DMS53 treated with DMSO at 0.1 percent for 48 hours (cell line): ENCODE results near the gene PCLO.
"Not testable (repeated sequence)": the region's sequence is repeated elsewhere in the genome, so short reads cannot be mapped to it uniquely, and the experiment has no call there.

Source experiments
- DNase-seq: peaks from one replicate; lab custom pipeline; 2025; ENCODE audit not compliant: unreplicated experiment; lab: John Stamatoyannopoulos, UW

The PCLO gene

DNA sequence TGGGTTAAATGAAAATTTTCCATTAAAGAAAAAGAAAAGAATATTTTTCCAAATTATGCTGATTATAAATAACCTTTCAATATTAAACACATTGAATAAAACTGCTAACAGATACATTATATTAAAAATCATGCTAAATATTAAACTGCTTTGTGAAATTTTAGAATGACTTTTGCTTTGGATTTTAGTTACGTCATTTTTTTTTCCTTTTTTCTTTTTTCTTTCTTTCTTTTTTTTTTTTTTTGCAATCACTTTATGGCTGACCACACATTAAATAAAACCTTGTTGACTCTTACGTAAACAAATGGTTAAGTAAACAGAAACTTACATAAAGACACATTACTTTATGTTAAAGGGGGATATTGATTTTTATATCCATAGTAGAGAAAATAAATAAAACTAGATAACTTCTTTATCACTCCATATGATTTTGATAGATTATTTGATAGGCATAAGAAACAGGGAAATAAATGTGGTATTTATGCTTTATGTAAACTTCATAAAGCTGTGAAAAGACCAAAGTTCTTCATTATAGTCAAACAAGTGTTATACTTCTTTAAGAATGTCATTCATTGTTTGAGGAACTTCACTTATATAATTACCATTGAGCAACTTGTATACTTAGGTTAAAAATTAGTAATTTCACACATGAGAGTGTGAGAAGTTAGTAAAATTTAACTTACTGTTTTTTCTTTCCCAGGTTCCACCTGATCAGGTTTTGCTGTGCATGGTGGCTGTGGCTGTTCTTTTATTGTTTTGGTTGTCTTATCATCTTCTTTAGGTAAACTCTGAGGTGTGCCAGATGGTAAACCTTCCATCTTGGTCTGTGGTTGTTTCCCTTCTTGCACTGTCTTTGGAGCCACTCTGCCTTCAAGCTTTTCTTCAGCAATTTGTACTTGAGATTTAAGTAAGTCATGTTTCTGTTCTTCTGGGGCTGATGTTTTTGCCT is 197.3 kb downstream of the PCLO start:
- no peak for DNase-seq

DNA sequence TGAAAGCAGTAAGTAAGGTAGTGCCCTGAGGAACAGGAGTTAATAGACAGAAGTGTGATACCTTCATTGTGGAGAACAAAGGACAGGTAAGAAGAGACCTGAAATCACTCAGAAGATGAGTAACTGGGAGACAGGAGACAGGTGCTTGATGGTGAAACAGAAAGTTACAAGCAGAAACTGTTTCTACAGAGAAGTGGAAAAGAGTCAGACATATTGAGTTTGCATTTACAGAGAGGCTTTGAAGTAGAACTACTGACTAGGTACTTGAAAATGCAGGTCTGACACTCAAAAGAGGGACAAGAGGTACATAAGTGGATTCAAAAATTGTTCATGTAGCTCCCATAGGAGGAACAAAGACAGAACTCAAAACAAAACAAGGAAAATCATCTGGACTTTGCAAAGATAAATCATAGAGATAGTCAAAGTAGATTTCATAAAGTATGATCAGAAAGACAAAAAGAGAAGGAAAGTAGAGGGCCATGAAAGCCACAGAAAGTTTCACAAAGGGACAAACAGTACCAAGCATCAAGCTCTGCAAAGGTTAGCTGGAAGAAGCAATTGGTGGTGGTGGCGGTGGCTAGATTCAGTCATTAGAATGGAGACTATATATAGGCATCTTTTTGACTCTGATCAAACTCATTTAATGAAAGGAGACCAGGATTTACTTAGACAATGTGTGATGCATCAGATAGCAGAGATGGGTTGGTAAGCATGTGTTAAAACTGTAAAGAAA is 198.4 kb downstream of the PCLO start:
- DNase-seq: peak; percentile 88

DNA sequence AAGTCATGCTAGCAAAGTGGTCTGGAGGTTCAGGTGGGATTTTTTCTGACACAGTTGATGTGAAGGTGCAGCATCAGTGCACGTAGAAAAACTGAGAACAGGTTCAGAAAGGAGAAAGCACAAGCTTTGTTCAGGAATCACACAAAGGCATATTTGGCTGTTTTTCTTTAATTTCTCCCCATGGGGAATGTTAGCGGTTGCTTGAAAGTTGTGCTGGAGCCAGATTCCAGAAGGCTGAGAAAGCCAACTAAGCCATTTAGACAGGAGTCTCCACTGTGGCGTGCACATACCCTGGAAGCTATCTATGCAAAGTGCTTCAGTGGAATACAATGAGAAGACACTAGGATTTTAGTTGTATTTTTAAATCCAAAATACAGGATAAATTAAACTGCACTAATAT is 201.4 kb downstream of the PCLO start:
- no peak for DNase-seq

DNA sequence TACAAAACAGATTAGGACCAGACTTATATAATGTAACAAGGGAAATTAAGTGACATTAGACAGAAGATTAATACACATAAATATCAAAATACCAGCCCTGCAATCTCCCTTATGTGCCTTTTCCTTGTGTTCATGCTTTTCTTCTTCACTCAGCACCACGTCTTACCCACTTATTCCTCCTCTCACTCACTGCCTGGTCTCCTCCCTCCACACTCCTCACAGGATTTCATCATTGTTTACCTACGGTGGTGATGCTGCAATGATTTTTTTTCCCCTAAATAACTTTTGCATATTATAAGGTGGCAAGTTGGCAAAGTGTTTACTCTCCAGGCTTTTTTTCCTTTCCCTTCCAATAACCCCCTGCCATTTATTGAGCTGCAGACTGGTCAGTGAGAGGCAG is 203.2 kb downstream of the PCLO start:
- no peak for DNase-seq

DNA sequence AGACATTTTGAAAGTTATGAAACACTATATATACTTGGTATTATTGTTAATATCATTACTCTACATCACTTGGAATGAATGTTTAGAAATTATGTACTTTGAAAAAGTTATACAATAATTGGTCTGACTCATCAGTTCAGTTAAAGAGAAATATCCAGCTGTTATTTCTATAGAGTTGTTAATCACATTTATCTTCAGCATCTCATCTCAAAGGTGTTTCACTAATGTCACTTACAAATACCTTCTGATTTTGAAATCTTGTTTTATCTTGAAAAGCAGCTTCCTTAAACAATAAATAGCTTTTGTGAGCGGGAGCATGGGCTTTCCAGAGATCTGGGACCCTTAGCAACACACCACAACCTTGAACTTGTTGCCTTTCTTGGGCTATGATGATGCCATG is 205.2 kb downstream of the PCLO start:
- DNase-seq: no peak

DNA sequence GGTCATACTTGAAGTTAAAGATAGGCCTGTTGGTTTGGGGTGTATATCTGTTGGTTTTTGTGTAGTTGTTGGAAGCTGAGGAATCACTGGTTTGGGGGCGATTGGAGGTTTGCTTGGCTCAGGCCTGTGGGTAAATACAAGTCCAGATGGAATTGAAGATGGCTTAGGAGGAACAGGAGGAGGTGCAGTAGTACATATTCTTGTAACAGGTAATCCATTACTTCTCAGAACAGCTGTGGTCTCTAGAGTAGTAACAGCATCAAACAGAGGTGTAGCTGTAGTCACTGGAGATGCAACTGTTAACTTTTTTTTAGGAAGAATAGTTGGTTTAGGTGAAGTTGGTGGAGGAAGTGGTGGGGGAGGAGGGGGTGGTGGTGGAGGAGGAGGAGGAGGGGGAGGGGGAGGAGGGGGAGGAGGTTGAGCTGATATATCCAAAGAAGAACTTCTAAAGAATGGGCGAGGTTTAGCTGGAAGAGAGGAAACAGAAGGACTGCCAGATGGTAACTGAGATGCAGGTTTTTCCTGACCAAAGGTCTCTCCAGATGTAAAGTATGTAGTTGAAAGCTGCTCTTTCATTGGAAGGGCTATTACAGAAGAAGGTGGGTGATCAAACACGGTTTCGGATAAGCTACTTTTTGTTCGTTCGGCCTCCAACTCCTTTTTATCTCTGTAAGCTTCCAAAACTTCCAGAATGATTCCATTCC is 209.2 kb downstream of the PCLO start:
- DNase-seq: no peak

DNA sequence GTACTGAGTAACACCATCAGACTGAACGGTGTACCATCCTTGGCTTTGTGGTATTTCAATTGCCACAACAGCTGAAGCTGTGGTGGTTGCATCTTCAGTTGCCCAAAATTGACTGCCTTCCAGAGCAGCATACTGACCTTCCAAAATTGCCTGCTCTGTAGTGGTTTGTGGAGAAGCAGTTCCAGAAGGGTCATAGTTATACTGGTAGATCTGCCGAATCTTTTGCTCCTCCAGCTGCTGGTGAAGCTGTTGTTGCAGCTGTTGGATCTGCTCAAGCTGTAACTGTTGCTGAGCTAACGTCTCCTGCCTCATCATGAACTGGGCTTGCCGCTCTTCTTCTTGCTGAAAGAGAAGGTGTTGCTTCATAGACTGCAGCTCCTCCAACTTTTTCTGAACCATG is 212.2 kb downstream of the PCLO start:
- DNase-seq: no peak

DNA sequence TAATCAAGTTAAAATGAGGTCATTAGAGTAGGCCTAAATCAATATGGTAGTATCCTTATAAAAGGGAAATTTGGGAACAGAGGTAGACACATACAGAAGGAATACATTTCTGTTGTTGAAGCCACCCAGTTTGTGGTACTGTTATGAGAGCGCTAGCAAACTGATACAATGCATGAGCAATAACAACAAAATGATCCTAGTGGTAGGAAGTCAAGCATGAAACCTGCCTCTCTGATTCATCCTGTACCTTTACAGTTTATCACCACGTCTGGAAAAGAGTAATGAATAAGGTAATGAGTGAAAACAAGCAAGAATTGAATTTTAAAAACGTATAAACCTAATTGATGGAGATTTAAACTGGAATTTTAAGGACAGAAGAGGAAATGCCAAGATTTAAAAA is 217.2 kb downstream of the PCLO start:
- no peak for DNase-seq

DNA sequence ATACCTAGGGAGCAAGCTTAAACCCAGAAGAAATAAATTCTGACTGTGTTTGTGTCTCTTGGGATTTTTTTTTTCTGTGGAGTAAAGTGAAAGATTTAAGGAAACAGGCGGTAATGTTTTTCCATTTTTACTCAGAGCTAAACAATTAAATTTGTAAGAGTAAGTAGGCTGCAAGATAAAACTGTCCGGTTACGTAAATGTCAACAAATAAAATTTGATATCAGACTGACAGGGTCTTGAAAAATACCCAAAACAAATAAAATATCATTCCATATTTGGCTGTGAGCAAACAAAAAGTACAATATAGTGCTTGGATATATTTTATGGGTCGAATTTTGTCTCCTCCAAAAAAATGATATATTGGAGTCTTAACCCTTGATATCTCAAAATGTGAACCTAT is 217.6 kb downstream of the PCLO start:
- DNase-seq: no peak

DNA sequence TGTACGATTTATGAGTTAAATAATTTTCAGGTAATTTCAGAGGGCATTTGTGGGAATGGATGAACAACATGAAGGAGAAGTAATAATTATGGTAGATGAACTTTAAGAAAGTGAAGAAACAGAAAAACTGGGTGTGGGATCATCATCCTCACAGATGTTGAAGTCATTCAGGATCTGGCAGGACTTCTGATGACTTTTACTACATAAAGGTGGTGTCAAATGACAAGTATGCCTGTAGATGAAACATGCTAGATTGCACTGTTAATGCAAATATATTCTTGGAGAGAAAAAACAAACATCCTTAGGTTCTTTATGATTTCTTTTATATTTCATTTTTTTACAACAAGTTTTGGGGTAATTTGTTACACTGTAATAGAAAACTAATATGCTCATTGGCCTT is 230.2 kb downstream of the PCLO start:
- no peak for DNase-seq

DNA sequence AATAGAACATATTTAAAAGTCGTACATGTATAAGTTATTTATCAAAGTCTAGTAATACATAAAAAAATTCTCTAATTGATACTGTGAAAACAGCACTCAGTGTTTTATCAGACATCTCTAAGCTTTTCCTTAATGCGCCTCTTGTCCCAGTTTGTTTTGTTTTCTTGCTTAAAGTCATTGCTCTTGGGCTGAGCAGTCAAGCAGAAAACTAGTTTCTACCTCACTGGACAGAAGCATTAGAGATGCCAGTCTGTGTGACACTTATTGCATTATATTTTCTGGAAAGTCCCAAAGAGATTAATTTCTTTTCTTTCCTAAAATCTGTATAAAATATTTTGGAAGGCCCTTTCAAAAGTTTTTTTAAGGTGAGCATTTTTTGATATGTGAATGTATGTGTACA is 236.2 kb downstream of the PCLO start:
- no peak for DNase-seq

DNA sequence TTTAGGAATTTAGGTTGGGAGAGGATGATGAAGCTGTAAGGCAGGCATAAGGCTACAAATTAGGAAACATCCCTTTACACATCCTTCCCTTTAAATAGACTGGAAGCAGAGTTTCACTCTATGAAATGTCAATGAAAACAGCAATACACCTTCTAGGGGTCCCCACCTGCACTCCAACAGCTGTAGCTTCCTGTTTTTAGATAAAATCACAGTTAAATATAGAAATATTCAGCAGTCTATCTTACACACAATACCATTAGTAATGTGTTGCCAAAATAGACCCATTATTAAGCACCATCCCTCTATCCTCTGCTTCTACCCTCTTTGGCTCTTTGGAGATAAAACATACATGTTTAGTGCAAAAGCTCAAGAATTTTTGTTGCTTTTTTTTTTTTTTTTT is 237.4 kb downstream of the PCLO start:
- no peak for DNase-seq

DNA sequence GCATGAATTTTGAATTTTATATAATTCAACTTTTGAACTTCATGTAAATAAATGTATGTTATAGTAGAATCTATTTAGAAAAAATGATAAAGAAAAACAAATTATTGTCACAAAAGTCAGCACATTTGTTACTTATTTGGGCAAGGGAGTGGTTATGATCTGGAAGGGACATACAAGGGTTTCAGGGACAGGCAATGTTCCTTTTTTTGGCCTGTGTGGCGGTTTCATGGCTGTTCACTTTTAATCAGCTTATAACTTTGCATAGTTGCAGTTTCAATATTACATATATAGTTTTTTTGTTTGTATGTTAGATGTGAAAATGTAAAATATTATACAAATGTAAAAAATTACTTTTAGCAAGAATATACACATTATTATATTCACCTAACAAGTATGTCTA is 256.2 kb downstream of the PCLO start:
- DNase-seq: no peak

DNA sequence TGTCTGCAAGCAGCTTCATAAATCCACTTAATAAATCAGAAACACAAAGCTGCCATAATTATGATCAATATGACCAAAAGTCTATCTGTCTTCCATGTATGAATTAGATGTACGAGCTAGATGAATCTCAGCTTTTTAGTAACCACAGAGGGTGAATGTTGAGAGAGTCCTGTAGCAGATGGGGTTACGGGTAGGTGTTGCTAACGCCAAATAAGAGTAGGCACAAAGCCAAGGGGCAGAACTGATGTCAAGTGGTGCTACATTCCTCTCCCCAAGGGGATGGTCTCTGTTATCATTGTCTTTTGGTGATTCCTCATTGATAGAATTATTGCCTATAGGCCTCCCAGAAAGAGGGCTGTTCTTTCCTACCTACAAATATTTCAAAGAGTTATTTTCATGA is 257.8 kb downstream of the PCLO start:
- DNase-seq: no peak

DNA sequence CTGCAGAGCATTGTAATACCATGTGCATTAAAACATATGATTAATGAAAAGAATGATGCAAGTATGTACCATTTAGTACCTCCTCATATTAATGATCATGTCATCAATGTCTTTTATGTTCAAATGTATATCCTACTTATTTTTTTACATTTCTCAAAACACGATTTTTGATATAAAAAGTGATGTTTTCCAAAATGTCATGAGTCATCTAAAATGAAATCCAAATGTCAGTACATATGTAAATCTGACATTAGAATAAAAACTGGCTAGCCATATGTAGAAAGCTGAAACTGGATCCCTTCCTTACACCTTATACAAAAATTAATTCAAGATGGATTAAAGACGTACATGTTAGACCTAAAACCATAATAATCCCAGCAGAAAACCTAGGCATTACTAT is 261.6 kb downstream of the PCLO start:
- not testable (repeated sequence) for DNase-seq

DNA sequence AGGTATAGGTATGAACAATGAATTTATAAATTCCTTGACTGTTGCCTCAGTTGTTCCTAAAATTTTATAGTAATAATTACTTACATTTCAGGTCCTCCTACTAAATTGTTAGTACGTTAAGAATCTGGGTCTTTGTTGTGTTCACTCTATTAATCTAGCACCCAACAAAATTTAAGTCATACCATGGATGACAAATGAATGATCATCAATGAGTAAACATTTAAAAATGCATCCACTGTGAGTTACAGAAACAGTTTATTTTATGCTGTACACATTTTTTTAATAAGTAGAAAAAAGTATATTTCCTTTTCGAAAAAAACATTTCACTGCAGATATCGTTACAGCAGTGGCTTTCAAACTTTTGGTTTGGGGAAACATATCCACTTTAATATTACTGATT is 265.2 kb downstream of the PCLO start:
- no peak for DNase-seq

DNA sequence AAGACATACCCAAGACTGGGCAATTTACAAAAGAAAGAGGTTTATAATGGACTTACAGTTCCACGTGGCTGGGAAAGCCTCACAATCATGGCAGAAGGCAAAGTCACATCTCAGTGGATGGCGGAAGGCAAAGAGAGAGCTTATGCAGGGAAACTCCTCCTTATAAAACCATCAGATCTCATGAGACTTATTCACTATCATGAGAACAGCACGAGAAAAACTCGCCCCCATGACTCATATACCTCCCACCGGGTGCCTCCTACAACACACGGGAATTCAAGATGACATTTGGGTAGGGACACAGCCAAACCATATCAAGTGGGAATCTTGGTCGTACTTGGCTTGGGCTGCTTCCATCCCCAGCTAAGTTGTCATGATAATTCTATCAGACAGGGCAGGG is 268.3 kb downstream of the PCLO start:
- not testable (repeated sequence) for DNase-seq

DNA sequence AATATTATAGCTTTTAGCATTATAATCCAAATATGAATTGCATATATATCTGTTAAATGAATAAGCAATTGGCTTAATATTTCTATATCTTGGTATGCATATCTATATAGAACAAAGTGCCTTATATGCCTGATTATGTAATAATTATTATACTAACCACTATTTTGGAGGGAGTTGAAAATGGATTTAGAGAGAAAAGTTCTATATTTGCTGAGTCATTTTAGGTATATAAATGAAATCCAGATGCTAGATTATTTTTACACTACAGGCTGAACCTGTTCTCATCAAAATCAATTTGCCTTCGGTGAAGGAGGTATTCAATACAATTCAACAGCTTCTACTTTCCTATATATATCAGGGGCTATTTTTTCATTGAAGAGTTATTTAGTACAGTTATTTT is 276.4 kb downstream of the PCLO start:
- DNase-seq: no peak

DNA sequence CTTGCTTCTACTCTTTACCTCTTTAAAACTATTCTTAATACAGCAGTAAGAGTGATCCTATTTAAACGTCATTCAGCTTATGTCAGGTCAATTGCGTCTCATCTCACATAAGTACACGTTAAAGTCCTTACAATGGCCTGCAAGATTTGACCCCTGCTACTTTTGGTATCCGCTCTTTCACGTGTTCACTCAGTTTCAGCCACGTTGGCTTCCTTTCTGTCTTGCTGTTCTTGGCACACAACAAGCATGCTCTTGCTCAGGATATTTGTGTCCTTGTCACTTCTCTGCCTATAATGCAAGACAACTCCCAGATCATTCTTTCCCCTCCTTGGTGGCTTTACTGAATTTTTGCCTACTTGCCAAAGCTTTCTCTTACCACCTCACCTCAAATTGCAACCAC is 296.8 kb downstream of the PCLO start:
- no peak for DNase-seq

DNA sequence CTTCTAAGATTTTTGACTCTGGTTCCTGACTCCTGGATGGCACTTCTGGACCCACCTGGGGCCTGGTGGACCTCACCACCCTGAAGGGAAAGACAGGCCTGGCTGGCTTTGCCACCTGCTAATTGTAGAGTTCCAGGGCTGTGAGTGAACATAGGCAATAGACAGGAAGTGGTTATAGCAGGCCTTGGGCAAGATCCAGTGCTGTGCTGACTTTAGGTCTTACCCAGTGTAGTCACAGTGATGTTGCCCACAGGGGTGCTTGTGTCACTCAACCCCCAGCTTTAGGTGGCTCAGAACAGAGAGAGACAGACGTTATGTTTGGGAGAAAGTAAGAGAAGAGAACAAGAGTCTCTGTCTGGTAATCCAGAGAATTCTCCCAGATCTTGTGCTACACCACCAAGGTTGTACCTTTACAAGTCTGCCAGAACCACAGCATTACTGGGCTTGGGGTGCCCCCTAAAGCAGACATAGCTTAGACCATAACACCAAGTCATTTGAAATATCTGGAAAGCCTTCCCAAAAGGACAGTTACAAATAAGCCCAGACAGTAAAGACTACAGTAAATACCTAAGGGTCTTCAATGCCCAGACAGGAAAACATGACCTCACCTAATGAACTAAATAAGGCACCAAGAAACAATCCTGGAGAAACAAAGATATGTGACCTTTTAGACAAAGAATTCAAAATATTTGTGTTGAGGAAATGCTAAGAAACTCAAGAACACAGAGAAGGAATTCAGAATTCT is 303.4 kb downstream of the PCLO start:
- DNase-seq: no peak

DNA sequence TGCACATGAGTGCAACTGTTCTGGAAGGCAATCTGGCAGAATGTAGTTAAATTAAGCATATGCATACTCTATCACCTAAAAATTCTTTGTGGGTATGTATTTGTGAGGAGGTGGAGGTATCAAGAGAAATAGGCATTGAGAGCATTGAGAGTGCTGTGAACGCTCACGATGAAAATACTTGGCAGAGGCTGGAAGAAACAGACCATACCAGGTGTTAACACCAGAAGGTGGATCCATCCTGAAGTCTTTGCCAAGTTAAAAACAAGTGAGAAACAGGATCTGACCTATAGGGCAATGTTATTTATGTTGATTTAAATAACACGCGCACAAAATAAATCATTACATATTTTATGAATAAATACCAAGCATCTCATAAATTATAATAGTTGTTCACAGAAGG is 311.6 kb downstream of the PCLO start:
- no peak for DNase-seq
